NCI-H2029 treated with DMSO at 0.1 percent for 48 hours (cell line): ENCODE results near the gene PDSS1.
"Not testable (repeated sequence)": the region's sequence is repeated elsewhere in the genome, so short reads cannot be mapped to it uniquely, and the experiment has no call there.

Experiments
- DNase-seq: peaks from one replicate; lab custom pipeline; 2025; lab: John Stamatoyannopoulos, UW

The PDSS1 gene

GRCh38 chr10:26697163-26697921 lies at the start of gene PDSS1:
Gene PDSS1 (plus strand): TSS chr10:26697701. CDS start chr10:26697712, 11 bp downstream.
- DNase-seq, result no peak

- DNase-seq, result not testable (repeated sequence)
These were observed 49.3 kb upstream of the PDSS1 start for GRCh38 chr10:26648245-26648636.

- DNase-seq, result no peak
These were observed 47.1 kb upstream of the PDSS1 start for GRCh38 chr10:26650406-26650805.

GRCh38 chr10:26651476-26651875 lies 46.0 kb upstream of the PDSS1 start:
- DNase-seq, result not testable (repeated sequence)

GRCh38 chr10:26653004-26653403 lies 44.5 kb upstream of the PDSS1 start:
- DNase-seq, result no peak

GRCh38 chr10:26655746-26656145 lies 41.8 kb upstream of the PDSS1 start:
- DNase-seq, result no peak

GRCh38 chr10:26662864-26663263 lies 34.6 kb upstream of the PDSS1 start:
- no peak for DNase-seq

GRCh38 chr10:26665080-26666048 lies 32.1 kb upstream of the PDSS1 start:
- DNase-seq, result no peak

- DNase-seq, result no peak
These were observed 21.6 kb upstream of the PDSS1 start for GRCh38 chr10:26675873-26676257.

GRCh38 chr10:26679588-26679987 lies 17.9 kb upstream of the PDSS1 start:
- no peak for DNase-seq

- DNase-seq, result no peak
These were observed 16.4 kb upstream of the PDSS1 start for GRCh38 chr10:26681076-26681475.

GRCh38 chr10:26681971-26682370 lies 15.5 kb upstream of the PDSS1 start:
- not testable (repeated sequence) for DNase-seq

GRCh38 chr10:26682931-26683330 lies 14.6 kb upstream of the PDSS1 start:
- no peak for DNase-seq

- DNase-seq, result not testable (repeated sequence)
These were observed 12.7 kb upstream of the PDSS1 start for GRCh38 chr10:26684667-26685264.

- DNase-seq, result no peak
These were observed 12.1 kb upstream of the PDSS1 start for GRCh38 chr10:26685441-26685840.

GRCh38 chr10:26689399-26689798 lies 8.1 kb upstream of the PDSS1 start:
- no peak for DNase-seq

- no peak for DNase-seq
These were observed 6.6 kb upstream of the PDSS1 start for GRCh38 chr10:26690731-26691475.

GRCh38 chr10:26694536-26694935 lies 3.0 kb upstream of the PDSS1 start:
- not testable (repeated sequence) for DNase-seq

GRCh38 chr10:26696786-26697162 lies 727 bp upstream of the PDSS1 start:
- DNase-seq, result no peak

- no peak for DNase-seq
These were observed 564 bp downstream of the PDSS1 start for GRCh38 chr10:26697922-26698608.

- no peak for DNase-seq
These were observed 1.4 kb downstream of the PDSS1 start for GRCh38 chr10:26698909-26699308.
